K562 (cell line): ENCODE results near the gene FMNL2. TPM values are rescaled to one million over a fixed set of nuclear protein-coding genes. Genes with fewer than 3 reads are reported as not detected.
A peak's percentile ranks its signal among the peaks of the same experiment; 100 is the strongest.

ENCODE experiments used
- ATAC-seq: fragments of 200-7000 bp; cut with Tn5 transposase; 3 replicates; pipeline ENCODE4 v1.9.1; 2020; ENCODE audit warnings: moderate library complexity
- BruUV-seq: library from RNA; stranded (reverse); fragments of 400-500 nt; replicated peaks from 2 replicates; lab custom pipeline; 2021; lab: Mats Ljungman, UMichigan
- CTCF ChIA-PET: fragments of 300-600 bp; formaldehyde crosslinking; extraction: SDS; loops from one replicate; lab custom pipeline; 2021; ENCODE audit warnings: low intra/inter-chr PET ratio; lab: Yijun Ruan, JAX
- POLR2A ChIA-PET: fragments of 300-600, 350-650 bp; sonication (Branson Sonifier 250); formaldehyde crosslinking; extraction: SDS; loops from one replicate; lab custom pipeline; 2021; ENCODE audit warnings: antibody characterized with exemption, inconsistent platforms; lab: Yijun Ruan, JAX
- DNase-seq, 4 experiments: peaks; one replicate each; pipeline versions ENCODE4 v3.0.0 to v3.0.0-alpha.2; 2011 to 2018; ENCODE audit warnings: low spot score in 3 of 4, mixed read lengths in 3 of 4; ENCODE audit errors: extremely low read depth in 1 of 4
- FAIRE-seq: peaks from 2 replicates; lab custom pipeline; 2011; peaks lifted over from hg19 to GRCh38; lab: Jason Lieb, UNC
- H2AFZ ChIP-seq: 2 replicates; pipeline ENCODE4 v1.6.0; 2011; ENCODE audit warnings: low read depth, low read length, control low read depth, inconsistent platforms
- H3K27ac ChIP-seq: fragments of 200-600 bp; 3 replicates; pipeline ENCODE4 v1.8.0; 2011; ENCODE audit warnings: low read depth, mild to moderate bottlenecking, control low read depth, inconsistent platforms, low read length, moderate library complexity, mixed read lengths; ENCODE audit errors: extremely low read depth
- H3K27me3 ChIP-seq, 2 experiments: fragments of 300-600 bp in 1 of 2; 2 replicates in 1 of 2; 3 replicates in 1 of 2; pipeline versions ENCODE4 v1.6.0 to v1.8.0; 2011; ENCODE audit warnings: inconsistent platforms in 2 of 2, low read length in 2 of 2, mild to moderate bottlenecking in 1 of 2, mixed read lengths in 1 of 2, moderate library complexity in 1 of 2; ENCODE audit not compliant: control insufficient read depth in 2 of 2, insufficient read depth in 2 of 2
- H3K36me3 ChIP-seq: fragments of 300-600 bp; 3 replicates; pipeline ENCODE4 v1.8.0; 2011; ENCODE audit warnings: mild to moderate bottlenecking, low read length, inconsistent platforms; ENCODE audit not compliant: control insufficient read depth, insufficient read depth
- H3K4me1 ChIP-seq, 2 experiments: fragments of 200-600 bp in 1 of 2; replicated peaks in 1 of 2; 2 replicates in 1 of 2; 3 replicates in 1 of 2; pipeline versions ENCODE4 v1.5.1 to v1.8.0; 2011; ENCODE audit warnings: inconsistent platforms in 2 of 2, low read length in 2 of 2, mild to moderate bottlenecking in 1 of 2, mixed read lengths in 1 of 2, moderate library complexity in 1 of 2; ENCODE audit not compliant: control insufficient read depth in 2 of 2, insufficient read depth in 2 of 2
- H3K4me2 ChIP-seq: 2 replicates; pipeline ENCODE4 v1.6.1; 2011; ENCODE audit warnings: low read length, control low read depth, inconsistent platforms, mixed read lengths; ENCODE audit not compliant: insufficient read depth
- H3K4me3 ChIP-seq: fragments of 200-600 bp; sonication (generic), shearing (Covaris generic); 2 replicates; pipeline ENCODE4 v1.5.1; 2016; ENCODE audit warnings: control low read depth, inconsistent platforms
- H3K79me2 ChIP-seq: fragments of 200-600 bp; 3 replicates; pipeline ENCODE4 v1.8.0; 2011; ENCODE audit warnings: low read length, inconsistent platforms; ENCODE audit not compliant: control insufficient read depth, insufficient read depth
- H3K9ac ChIP-seq, 2 experiments: 2 replicates each; pipeline versions ENCODE4 v1.6.0 to v1.6.1; 2011; ENCODE audit warnings: low read depth in 2 of 2, low read length in 2 of 2, control low read depth in 1 of 2, inconsistent platforms in 1 of 2, mild to moderate bottlenecking in 1 of 2, mixed read lengths in 1 of 2; ENCODE audit not compliant: insufficient read depth in 1 of 2
- H3K9me1 ChIP-seq: one replicate; pipeline ENCODE4 v1.6.0; 2011; ENCODE audit warnings: inconsistent platforms, mild to moderate bottlenecking, low read length, moderate library complexity; ENCODE audit not compliant: control insufficient read depth, insufficient read depth
- H3K9me3 ChIP-seq: replicated peaks from 2 replicates; pipeline ENCODE4 v1.5.1; 2011; ENCODE audit warnings: low read depth, low read length, inconsistent platforms; ENCODE audit not compliant: control insufficient read depth, insufficient read depth
- H4K20me1 ChIP-seq: replicated peaks from 2 replicates; pipeline ENCODE4 v1.6.1; 2011; ENCODE audit warnings: low read length, inconsistent platforms, mixed read lengths; ENCODE audit not compliant: control insufficient read depth, insufficient read depth
- C11orf30 ChIP-seq: fragments of 450-650 bp; IDR thresholded peaks from 2 replicates; pipeline ENCODE4 v1.6.1; 2016; ENCODE audit warnings: low read depth, mild to moderate bottlenecking
- DIDO1 ChIP-seq: fragments of 450-650 bp; IDR thresholded peaks from 2 replicates; pipeline ENCODE4 v1.6.1; 2016; ENCODE audit warnings: low read depth, missing biosample characterization, missing genetic modification characterization
- ETV5 ChIP-seq: sonication (generic); formaldehyde crosslinking; IDR thresholded peaks from 2 replicates; pipeline ENCODE4 v1.4.0; 2020; ENCODE audit warnings: low read depth, mild to moderate bottlenecking, missing genetic modification reagents
- MAFG ChIP-seq: fragments of 450-650 bp; conservative IDR thresholded peaks from 2 replicates; pipeline ENCODE4 v1.6.1; 2016; ENCODE audit warnings: missing genetic modification characterization, missing compliant biosample characterization
- POLR2B ChIP-seq: fragments of 450-650 bp; IDR thresholded peaks from 2 replicates; pipeline ENCODE4 v1.6.1; 2018; ENCODE audit warnings: low read depth; ENCODE audit not compliant: partially characterized antibody
- ZBTB17 ChIP-seq: fragments of 450-650 bp; formaldehyde crosslinking; IDR thresholded peaks from 2 replicates; pipeline ENCODE4 v1.4.0; 2020; ENCODE audit warnings: mild to moderate bottlenecking
- ZNF316 ChIP-seq: fragments of 450-650 bp; IDR thresholded peaks from 2 replicates; pipeline ENCODE4 v1.6.1; 2016
- WGBS: fragments of 100-300 bp; shearing (Covaris generic); methylation state at CpG from one replicate; pipeline ENCODE4 v1.1.6; 2016; ENCODE audit warnings: low coverage, mixed read lengths; ENCODE audit not compliant: insufficient coverage; ENCODE audit errors: missing lambda C conversion rate; 5-methylcytosine and 5-hydroxymethylcytosine counted together
- in situ Hi-C: fragments of 300-500 bp; cut with MboI; formaldehyde crosslinking; loops from 4 replicates; pipeline ENCODE4 v1.15.0; 2018; ENCODE audit warnings: inconsistent platforms, mixed read lengths
- intact Hi-C: fragments of 100-400 bp; cut with micrococcal nuclease; formaldehyde crosslinking; loops from 2 replicates; pipeline ENCODE4 v1.14.2; 2022
- polyA plus RNA-seq, 8 experiments: library from polyadenylated mRNA; depleted of rRNA in 4 of 8; stranded (reverse) in 5 of 8; unstranded in 3 of 8; fragments of >200 nt; fragmentation: Nextera tagmentation in 2 of 8; fragmentation: Illumina TruSeq in 1 of 8; extraction: Ambion mirVana in 2 of 8; extraction: Trizol in 1 of 8; gene quantifications; 2 replicates each; pipeline versions ENCODE4 v1.2.1 to v1.2.3, GENCODE V29; 2011 to 2014; ENCODE audit warnings: inconsistent platforms in 1 of 8, missing spikeins in 1 of 8
- total RNA-seq, 7 experiments: library from RNA; depleted of rRNA in 6 of 7; stranded (reverse); fragments of >200 nt in 6 of 7; fragmentation: Illumina TruSeq in 2 of 7; extraction: Trizol in 2 of 7; gene quantifications; 2 replicates each; pipeline versions ENCODE4 v1.2.1 to v1.2.3, GENCODE V29; 2011 to 2021; ENCODE audit warnings: low replicate concordance in 1 of 7
- TF ChIP-seq, protein P1 (sequence below): fragments of 250-450 bp; sonication (Bioruptor Pico); IDR thresholded peaks from 2 replicates; pipeline ENCODE4 v1.9.0; 2021; ENCODE audit warnings: mild to moderate bottlenecking, inconsistent platforms
- TF ChIP-seq, protein P2 (sequence below): fragments of 450-650 bp; formaldehyde crosslinking; IDR thresholded peaks from 2 replicates; pipeline ENCODE4 v1.4.0; 2020; ENCODE audit warnings: mild to moderate bottlenecking, moderate library complexity
- TF ChIP-seq, protein P3 (sequence below): fragments of 450-650 bp; IDR thresholded peaks from 2 replicates; pipeline ENCODE4 v1.6.1; 2017; ENCODE audit warnings: antibody characterized with exemption
- TF ChIP-seq, protein P4 (sequence below): fragments of 250-450 bp; sonication (Bioruptor Pico); IDR thresholded peaks from 2 replicates; pipeline ENCODE4 v1.8.0; 2022; ENCODE audit warnings: inconsistent platforms, mild to moderate bottlenecking, moderate library complexity, borderline replicate concordance
- TF ChIP-seq, protein P5 (sequence below): fragments of 250-450 bp; sonication (Bioruptor Pico); IDR thresholded peaks from 2 replicates; pipeline ENCODE4 v1.4.0; 2020; ENCODE audit warnings: mild to moderate bottlenecking, moderate library complexity

FMNL2 gene
- total and polyA plus RNA-seq, 9 of the 15 experiments (the other 6 are each of a cell fraction or from before 2014, with no cell fraction given), result 0.15 to 0.49 (median 0.24) TPM; not detected in 1

DNA sequence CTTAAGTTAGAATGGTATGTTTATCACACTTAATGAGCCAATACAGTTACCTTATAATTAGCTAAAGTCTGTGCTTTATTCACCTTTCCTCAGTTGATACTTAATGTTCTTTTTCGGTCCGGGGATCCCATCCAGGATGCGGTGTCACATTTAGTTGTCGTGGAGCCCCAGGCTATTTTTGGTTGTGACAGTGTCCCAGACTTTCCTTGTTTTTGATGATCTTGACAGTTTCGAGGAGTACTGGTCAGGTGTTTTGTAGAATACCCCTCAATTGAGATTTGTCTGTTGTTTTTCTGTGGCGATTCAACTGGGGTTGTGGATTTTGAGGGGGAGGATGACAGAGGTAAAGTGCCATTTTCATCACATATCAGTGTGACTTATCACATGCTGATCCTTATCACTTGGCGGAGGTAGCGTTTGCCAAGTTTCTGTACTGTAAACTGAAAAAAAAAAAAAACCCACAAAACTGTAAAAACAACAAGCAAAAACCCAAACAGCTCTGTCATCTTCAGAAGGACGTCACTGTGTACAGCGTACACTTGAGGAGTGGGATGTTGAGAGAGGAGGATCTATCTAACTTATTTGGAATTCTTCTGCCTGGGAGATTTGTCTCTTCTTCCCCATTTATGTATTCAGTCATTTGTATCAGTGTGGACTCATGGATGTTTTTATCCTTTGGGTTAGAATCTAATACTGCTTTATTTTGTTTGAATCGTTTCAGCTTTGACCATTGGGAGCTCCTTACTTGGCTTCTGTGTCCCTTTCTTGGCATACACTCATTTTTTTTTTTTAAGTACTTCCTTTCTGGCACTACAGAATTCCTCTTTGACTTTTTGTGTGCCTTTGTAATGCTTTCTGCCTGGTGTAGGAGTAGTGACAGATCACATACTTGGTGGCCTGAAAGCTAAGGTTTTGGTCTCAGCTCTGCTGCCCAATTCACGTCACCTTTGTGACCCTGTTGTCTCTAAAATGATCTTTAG, 68.1 kb downstream of the FMNL2 start:
- WGBS, result 1% methylated on average over 12 of the region's 12 CpGs
- Histone ChIP-seq H4K20me1 (no peaks in the 10 kb centered on the region), H3K36me3 (no peaks in the 10 kb centered on the region), H3K9me3 (no peaks in the 10 kb centered on the region), H3K4me1 (no peaks in the 10 kb centered on the region), H3K27me3 (peaks cover 2 to 17% of the 10 kb centered on the region in 2 experiments; a peak in 4 of 5 replicates), H3K79me2 (no peaks in the 10 kb centered on the region), H3K27ac (no peak overlapping the region), H3K4me3 (no peak overlapping the region), H2AFZ (no peak overlapping the region), H3K9ac (no peak overlapping the region), H3K4me2 (no peak overlapping the region), H3K9me1 (no peaks in the 10 kb centered on the region)
- intact Hi-C loops (no loop called here), in situ Hi-C loops (no loop called here)
- no peak for ATAC-seq
- ChIA-PET CTCF (no interaction called here), POLR2A (interaction anchor here (1.0 kb wide), 1 partner anchor 57 kb away, joined by 3 read pairs; no protein-coding TSS in a partner anchor)
- no TSS peak for BruUV-seq
- no peak for DNase-seq
- FAIRE-seq, result no peak
- TF ChIP-seq, protein P1, sequence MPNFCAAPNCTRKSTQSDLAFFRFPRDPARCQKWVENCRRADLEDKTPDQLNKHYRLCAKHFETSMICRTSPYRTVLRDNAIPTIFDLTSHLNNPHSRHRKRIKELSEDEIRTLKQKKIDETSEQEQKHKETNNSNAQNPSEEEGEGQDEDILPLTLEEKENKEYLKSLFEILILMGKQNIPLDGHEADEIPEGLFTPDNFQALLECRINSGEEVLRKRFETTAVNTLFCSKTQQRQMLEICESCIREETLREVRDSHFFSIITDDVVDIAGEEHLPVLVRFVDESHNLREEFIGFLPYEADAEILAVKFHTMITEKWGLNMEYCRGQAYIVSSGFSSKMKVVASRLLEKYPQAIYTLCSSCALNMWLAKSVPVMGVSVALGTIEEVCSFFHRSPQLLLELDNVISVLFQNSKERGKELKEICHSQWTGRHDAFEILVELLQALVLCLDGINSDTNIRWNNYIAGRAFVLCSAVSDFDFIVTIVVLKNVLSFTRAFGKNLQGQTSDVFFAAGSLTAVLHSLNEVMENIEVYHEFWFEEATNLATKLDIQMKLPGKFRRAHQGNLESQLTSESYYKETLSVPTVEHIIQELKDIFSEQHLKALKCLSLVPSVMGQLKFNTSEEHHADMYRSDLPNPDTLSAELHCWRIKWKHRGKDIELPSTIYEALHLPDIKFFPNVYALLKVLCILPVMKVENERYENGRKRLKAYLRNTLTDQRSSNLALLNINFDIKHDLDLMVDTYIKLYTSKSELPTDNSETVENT (CRISPR knock-in tag), result no peak
- TF ChIP-seq POLR2B (no peak), DIDO1 (tag) (no peak), MAFG (no peak), C11orf30 (peak; percentile 17; the same call in 1 of the 2 replicates), ETV5 (CRISPR knock-in tag) (no peak), ZBTB17 (no peak), ZNF316 (peak; percentile 57)
- TF ChIP-seq, protein P2, sequence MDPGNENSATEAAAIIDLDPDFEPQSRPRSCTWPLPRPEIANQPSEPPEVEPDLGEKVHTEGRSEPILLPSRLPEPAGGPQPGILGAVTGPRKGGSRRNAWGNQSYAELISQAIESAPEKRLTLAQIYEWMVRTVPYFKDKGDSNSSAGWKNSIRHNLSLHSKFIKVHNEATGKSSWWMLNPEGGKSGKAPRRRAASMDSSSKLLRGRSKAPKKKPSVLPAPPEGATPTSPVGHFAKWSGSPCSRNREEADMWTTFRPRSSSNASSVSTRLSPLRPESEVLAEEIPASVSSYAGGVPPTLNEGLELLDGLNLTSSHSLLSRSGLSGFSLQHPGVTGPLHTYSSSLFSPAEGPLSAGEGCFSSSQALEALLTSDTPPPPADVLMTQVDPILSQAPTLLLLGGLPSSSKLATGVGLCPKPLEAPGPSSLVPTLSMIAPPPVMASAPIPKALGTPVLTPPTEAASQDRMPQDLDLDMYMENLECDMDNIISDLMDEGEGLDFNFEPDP (CRISPR knock-in tag), result no peak
- TF ChIP-seq, protein P3, sequence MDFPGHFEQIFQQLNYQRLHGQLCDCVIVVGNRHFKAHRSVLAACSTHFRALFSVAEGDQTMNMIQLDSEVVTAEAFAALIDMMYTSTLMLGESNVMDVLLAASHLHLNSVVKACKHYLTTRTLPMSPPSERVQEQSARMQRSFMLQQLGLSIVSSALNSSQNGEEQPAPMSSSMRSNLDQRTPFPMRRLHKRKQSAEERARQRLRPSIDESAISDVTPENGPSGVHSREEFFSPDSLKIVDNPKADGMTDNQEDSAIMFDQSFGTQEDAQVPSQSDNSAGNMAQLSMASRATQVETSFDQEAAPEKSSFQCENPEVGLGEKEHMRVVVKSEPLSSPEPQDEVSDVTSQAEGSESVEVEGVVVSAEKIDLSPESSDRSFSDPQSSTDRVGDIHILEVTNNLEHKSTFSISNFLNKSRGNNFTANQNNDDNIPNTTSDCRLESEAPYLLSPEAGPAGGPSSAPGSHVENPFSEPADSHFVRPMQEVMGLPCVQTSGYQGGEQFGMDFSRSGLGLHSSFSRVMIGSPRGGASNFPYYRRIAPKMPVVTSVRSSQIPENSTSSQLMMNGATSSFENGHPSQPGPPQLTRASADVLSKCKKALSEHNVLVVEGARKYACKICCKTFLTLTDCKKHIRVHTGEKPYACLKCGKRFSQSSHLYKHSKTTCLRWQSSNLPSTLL, result no peak
- TF ChIP-seq, protein P4, sequence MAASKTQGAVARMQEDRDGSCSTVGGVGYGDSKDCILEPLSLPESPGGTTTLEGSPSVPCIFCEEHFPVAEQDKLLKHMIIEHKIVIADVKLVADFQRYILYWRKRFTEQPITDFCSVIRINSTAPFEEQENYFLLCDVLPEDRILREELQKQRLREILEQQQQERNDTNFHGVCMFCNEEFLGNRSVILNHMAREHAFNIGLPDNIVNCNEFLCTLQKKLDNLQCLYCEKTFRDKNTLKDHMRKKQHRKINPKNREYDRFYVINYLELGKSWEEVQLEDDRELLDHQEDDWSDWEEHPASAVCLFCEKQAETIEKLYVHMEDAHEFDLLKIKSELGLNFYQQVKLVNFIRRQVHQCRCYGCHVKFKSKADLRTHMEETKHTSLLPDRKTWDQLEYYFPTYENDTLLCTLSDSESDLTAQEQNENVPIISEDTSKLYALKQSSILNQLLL (CRISPR knock-in tag), result no peak
- TF ChIP-seq, protein P5, sequence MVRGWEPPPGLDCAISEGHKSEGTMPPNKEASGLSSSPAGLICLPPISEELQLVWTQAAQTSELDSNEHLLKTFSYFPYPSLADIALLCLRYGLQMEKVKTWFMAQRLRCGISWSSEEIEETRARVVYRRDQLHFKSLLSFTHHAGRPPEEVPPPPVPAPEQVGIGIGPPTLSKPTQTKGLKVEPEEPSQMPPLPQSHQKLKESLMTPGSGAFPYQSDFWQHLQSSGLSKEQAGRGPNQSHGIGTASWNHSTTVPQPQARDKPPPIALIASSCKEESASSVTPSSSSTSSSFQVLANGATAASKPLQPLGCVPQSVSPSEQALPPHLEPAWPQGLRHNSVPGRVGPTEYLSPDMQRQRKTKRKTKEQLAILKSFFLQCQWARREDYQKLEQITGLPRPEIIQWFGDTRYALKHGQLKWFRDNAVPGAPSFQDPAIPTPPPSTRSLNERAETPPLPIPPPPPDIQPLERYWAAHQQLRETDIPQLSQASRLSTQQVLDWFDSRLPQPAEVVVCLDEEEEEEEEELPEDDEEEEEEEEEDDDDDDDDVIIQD (CRISPR knock-in tag), result no peak
